AG04450 (cell line): ENCODE data around the gene PTPRG. TPM values are rescaled to one million over a fixed set of nuclear protein-coding genes. Genes with fewer than 3 reads are reported as not detected.

ENCODE experiments used
- CTCF ChIA-PET: fragments of 300-600, 350-600 bp; formaldehyde crosslinking; extraction: SDS; loops from one replicate; lab custom pipeline; 2022; ENCODE audit warnings: antibody characterized with exemption, inconsistent platforms; lab: Charles Lee
- POLR2A ChIA-PET: fragments of 350-600 bp; formaldehyde crosslinking; extraction: SDS; loops from one replicate; lab custom pipeline; 2021; ENCODE audit warnings: antibody characterized with exemption, inconsistent platforms; lab: Yijun Ruan, JAX
- DNase-seq: peaks from one replicate; pipeline ENCODE4 v3.0.0-alpha.2; 2011; ENCODE audit warnings: low read depth, low spot score
- H3K27ac ChIP-seq: one replicate; pipeline ENCODE4 v1.5.1; 2012; ENCODE audit warnings: low read depth, low read length, control low read depth
- H3K27me3 ChIP-seq: one replicate; pipeline ENCODE4 v1.6.0; 2012; ENCODE audit warnings: low read length; ENCODE audit not compliant: control insufficient read depth, insufficient read depth
- H3K4me3 ChIP-seq: 2 replicates; pipeline ENCODE4 v1.5.1; 2011; ENCODE audit warnings: mild to moderate bottlenecking, low read depth, low read length, control low read depth
- H3K9me3 ChIP-seq: 2 replicates; pipeline ENCODE4 v1.5.1; 2012; ENCODE audit warnings: low read length; ENCODE audit not compliant: control insufficient read depth, insufficient read depth
- CTCF ChIP-seq: IDR thresholded peaks from 2 replicates; pipeline ENCODE4 v1.5.1; 2011; ENCODE audit warnings: low read depth, low read length, control low read depth, inconsistent platforms
- polyA plus RNA-seq: library from polyadenylated mRNA; depleted of rRNA; stranded (reverse); fragments of >200 nt; gene quantifications from 2 replicates; pipeline ENCODE4 v1.2.3, GENCODE V29; 2011

Gene PTPRG
- polyA plus RNA-seq, 1 experiment = 26.5 TPM

GRCh38 chr3:61742006-61742405 lies 180.6 kb downstream of the PTPRG start:
- TF ChIP-seq CTCF = no peak
- no peak for DNase-seq
- CTCF ChIA-PET = no interaction called here
- H3K4me3 ChIP-seq = no peak overlapping the region
- H3K27me3 ChIP-seq = no peaks in the 10 kb centered on the region
- H3K27ac ChIP-seq = no peak overlapping the region
- H3K9me3 ChIP-seq = no peaks in the 10 kb centered on the region; the same call in 1 of the 2 replicates
- POLR2A ChIA-PET = no interaction called here

GRCh38 chr3:61743067-61743466 lies 181.7 kb downstream of the PTPRG start:
- POLR2A ChIA-PET = no interaction called here
- H3K9me3 ChIP-seq = no peaks in the 10 kb centered on the region; the same call in 1 of the 2 replicates
- H3K27me3 ChIP-seq = no peaks in the 10 kb centered on the region
- H3K27ac ChIP-seq = no peak overlapping the region
- no peak overlapping the region for H3K4me3 ChIP-seq
- no peak for DNase-seq
- CTCF ChIA-PET = no interaction called here
- TF ChIP-seq CTCF = no peak

DNA sequence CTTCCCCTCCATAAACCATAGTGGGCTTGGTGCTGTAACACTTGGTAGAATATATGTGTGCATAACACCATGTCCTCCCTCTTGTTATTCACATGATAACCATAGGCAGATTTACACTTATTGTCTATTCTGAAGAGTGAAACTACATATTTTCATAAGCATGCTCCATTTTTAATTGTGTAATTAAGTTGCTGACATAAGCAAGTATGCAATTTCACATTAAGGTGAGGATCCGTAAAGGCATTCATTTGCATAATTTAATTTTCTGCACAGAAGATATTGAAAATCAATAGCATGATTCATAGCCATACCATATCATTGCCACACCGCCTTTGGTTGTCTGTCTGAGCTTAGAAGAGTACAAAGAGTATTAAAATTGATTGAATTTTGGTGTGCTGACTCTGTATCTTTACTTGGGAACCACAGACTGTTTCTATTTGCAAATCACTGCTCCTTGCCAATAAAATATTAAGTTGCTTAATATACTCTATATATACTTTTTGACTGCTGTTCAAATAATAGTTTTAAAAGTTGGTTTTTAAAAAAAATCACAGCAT lies 182.4 kb downstream of the PTPRG start:
- no peaks in the 10 kb centered on the region; the same call in 1 of the 2 replicates for H3K9me3 ChIP-seq
- H3K27ac ChIP-seq = no peak overlapping the region
- CTCF ChIA-PET = no interaction called here
- no peak overlapping the region for H3K4me3 ChIP-seq
- no peaks in the 10 kb centered on the region for H3K27me3 ChIP-seq
- POLR2A ChIA-PET = no interaction called here
- DNase-seq = no peak
- TF ChIP-seq CTCF = no peak

DNA sequence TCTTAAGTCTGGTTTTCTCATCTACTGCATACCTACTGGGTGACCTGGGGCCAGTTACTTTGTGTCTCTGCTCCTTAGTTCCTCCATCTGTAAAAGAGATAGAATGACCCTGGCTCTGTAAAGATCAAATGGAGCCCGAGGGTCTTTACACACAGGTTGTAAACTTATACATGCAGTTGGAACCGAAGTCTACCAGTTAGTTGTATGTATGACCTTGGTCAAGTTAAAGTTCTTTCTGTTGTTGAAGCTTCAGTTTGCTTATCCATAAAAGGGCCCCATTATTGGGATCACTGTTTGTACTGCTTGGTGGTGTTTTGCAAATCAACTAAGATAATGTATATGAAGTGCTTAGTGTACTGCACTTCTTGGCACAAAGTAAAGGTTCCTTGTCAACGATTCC lies 186.9 kb downstream of the PTPRG start:
- CTCF ChIA-PET = no interaction called here
- no peaks in the 10 kb centered on the region for H3K27me3 ChIP-seq

More for the DNA sequence above, 186.9 kb downstream of the PTPRG start:
- no peak for TF ChIP-seq CTCF
- Histone ChIP-seq H3K27ac (no peak overlapping the region), H3K9me3 (no peaks in the 10 kb centered on the region; the same call in 1 of the 2 replicates), H3K4me3 (no peak overlapping the region)
- POLR2A ChIA-PET = no interaction called here
- no peak for DNase-seq
